ENCODE data around the gene DISP2.

The DISP2 gene

DNA sequence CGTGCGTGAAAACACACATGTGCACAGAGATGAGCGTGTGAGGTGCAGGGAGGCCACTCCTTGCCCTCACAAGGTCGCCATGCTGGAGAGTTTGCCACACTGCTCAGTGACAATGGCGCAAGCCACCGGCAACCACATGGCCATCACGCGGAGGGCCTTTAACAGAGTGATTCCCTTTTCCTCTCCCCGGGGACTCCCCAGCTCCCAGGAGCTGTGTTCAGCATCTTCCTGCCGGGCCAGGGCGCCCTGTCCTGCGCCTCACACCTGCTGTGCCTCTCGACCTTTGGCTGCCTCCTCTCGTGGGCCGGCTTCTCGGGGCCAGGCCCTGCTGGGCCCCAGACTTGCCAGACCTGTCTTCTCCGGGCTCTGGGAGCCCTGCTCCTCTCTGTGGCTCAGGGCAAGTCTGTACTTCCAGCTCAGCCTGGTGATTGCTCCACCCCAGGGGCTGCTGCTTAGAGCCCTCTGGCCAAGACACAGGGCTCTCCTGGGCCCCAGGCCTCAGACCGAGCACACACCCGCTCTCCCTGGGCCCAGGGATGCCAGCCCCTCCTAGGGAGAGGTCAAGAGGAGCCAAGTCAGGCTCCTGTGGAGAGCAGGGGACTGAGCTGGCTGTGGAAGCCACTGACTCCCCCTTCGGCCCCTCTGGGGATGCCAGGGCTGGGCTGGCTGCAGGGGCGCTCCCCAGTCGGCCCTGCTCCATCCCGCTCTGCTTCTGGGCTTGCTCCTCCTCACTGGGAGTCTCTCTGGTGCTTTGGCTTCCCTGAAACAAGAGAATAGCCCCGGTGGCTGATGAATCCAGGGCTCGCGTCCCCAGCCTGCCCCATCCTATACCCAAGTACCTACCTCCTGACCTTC is 22.9 kb upstream of the DISP2 start:
- Histone ChIP-seq H3K4ac (ENCODE audit: low read length) (no peak overlapping the region), H3K14ac (ENCODE audit: low read length) (no peak overlapping the region), H3K9me3 (replicated peaks in 1 of 2; ENCODE audit: control insufficient read depth in 2 of 2, insufficient read depth in 1 of 2, low read depth in 1 of 2, low read length in 2 of 2) (no peaks in the 10 kb centered on the region), H4K8ac (ENCODE audit: low read depth, low read length) (no peak overlapping the region), H2AK5ac (ENCODE audit: low read depth, low read length) (peak overlapping the region; percentile 72), H3K27me3 (ENCODE audit: control insufficient read depth in 3 of 3, insufficient read depth in 3 of 3, low read depth in 1 of 3, low read length in 3 of 3) (peaks cover 0 to 7% (median 2%) of the 10 kb centered on the region in 3 experiments), H3K4me2 (ENCODE audit: insufficient read depth, low read length, poor library complexity, severe bottlenecking) (no peak overlapping the region), H2BK12ac (ENCODE audit: low read length) (no peak overlapping the region), H3K18ac (ENCODE audit: low read length) (peak overlapping the region; percentile 61), H3K79me1 (ENCODE audit: low read depth, low read length) (no peaks in the 10 kb centered on the region), H2AFZ (ENCODE audit: low read length) (no peak overlapping the region), H2BK15ac (ENCODE audit: low read length) (peak overlapping the region; percentile 14), H2BK5ac (ENCODE audit: low read length) (no peak overlapping the region), H3K27ac (replicated peaks; ENCODE audit: low read length) (no peak overlapping the region), H4K91ac (ENCODE audit: low read depth, low read length, poor library complexity) (no peak overlapping the region), H3K36me3 (replicated peaks in 1 of 2; ENCODE audit: control insufficient read depth in 2 of 2, insufficient read depth in 2 of 2, low read length in 2 of 2) (no peaks in the 10 kb centered on the region), H2BK120ac (ENCODE audit: low read depth, low read length) (no peak overlapping the region), H3K9ac (ENCODE audit: low read depth, low read length, poor library complexity) (no peak overlapping the region), H3K23ac (ENCODE audit: low read depth, low read length, poor library complexity) (no peak overlapping the region), H3K4me3 (ENCODE audit: low read length in 2 of 2) (no peak overlapping the region), H3K4me1 (ENCODE audit: control insufficient read depth in 2 of 2, insufficient read depth in 1 of 2, low read depth in 1 of 2, low read length in 2 of 2) (peaks cover 7 to 15% of the 10 kb centered on the region in 2 donors)
- no CpG with 5 or more reads among the region's 26 CpGs for WGBS, 2 donors (ENCODE audit: extremely low coverage in 2 of 2, insufficient read length in 2 of 2, insufficient replicate concordance in 1 of 2)
- no peak for DNase-seq (ENCODE audit: low spot score)

DNA sequence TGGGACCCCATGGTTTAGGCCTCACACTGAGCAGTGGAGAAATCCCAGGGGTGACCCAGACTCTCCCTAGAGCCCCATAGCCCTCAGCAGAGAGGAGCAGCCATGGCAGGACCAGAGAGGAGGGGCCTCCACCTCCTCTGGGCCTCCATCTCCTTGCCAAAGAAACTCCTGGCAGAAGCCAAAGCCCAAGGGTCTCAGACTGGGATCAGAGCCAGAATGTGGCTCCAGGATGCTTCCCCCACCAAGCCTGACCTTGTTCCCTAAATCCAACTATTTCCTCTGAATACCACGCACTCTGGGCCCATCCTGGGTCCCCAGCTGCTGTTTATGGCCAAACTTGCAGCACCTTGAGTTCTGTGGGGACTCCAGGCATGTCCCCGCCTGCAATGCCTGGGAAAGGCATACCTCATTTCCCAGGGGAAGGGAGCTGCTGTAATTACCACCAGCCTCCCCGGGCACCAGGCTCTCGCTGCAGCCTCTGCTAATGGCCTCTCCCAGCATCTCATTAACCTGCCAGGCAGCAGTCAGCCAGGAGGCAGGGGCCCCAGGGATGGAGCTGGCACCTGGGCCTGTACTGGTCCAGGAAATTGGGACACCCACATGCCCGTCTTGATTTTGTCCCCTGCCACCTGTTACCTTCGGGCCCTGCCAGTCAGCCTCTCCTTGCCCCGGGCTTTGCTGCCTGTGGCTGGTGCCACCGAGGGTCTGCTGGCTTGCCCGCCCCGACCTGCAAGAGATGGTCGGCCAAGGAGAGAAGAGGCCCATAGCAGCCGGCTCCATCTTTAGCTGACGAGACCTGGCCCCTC is 21.9 kb upstream of the DISP2 start:
- peak overlapping the region; percentile 19 for H2AFZ ChIP-seq (ENCODE audit: low read length)
- no peak overlapping the region for H3K4ac ChIP-seq (ENCODE audit: low read length)
- no peak overlapping the region for H2BK120ac ChIP-seq (ENCODE audit: low read depth, low read length)
- no peaks in the 10 kb centered on the region for H3K79me1 ChIP-seq (ENCODE audit: low read depth, low read length)
- H4K91ac ChIP-seq (ENCODE audit: low read depth, low read length, poor library complexity) = no peak overlapping the region
- H3K14ac ChIP-seq (ENCODE audit: low read length) = no peak overlapping the region
- no peak overlapping the region for H3K9ac ChIP-seq (ENCODE audit: low read depth, low read length, poor library complexity)
- no CpG with 5 or more reads among the region's 13 CpGs for WGBS, 2 donors (ENCODE audit: extremely low coverage in 2 of 2, insufficient read length in 2 of 2, insufficient replicate concordance in 1 of 2)
- no peak overlapping the region for H2BK5ac ChIP-seq (ENCODE audit: low read length)
- H3K4me3 ChIP-seq (ENCODE audit: low read length in 2 of 2) = no peak overlapping the region
- no peaks in the 10 kb centered on the region for H3K36me3 ChIP-seq (replicated peaks in 1 of 2; ENCODE audit: control insufficient read depth in 2 of 2, insufficient read depth in 2 of 2, low read length in 2 of 2)
- H2BK15ac ChIP-seq (ENCODE audit: low read length) = peak overlapping the region; percentile 14
- peaks cover 0 to 8% (median 2%) of the 10 kb centered on the region in 3 experiments for H3K27me3 ChIP-seq (ENCODE audit: control insufficient read depth in 3 of 3, insufficient read depth in 3 of 3, low read depth in 1 of 3, low read length in 3 of 3)
- H3K27ac ChIP-seq (replicated peaks; ENCODE audit: low read length) = no peak overlapping the region
- H2AK5ac ChIP-seq (ENCODE audit: low read depth, low read length) = peak overlapping the region; percentile 72
- H2BK12ac ChIP-seq (ENCODE audit: low read length) = no peak overlapping the region
- peak overlapping the region; percentile 30 for H3K18ac ChIP-seq (ENCODE audit: low read length)
- H4K8ac ChIP-seq (ENCODE audit: low read depth, low read length) = no peak overlapping the region
- no peak for DNase-seq (ENCODE audit: low spot score)
- no peaks in the 10 kb centered on the region for H3K9me3 ChIP-seq (replicated peaks in 1 of 2; ENCODE audit: control insufficient read depth in 2 of 2, insufficient read depth in 1 of 2, low read depth in 1 of 2, low read length in 2 of 2)
- H3K4me2 ChIP-seq (ENCODE audit: insufficient read depth, low read length, poor library complexity, severe bottlenecking) = no peak overlapping the region
- H3K23ac ChIP-seq (ENCODE audit: low read depth, low read length, poor library complexity) = no peak overlapping the region
- H3K4me1 ChIP-seq (ENCODE audit: control insufficient read depth in 2 of 2, insufficient read depth in 1 of 2, low read depth in 1 of 2, low read length in 2 of 2) = peaks cover 3 to 15% of the 10 kb centered on the region in 2 donors

DNA sequence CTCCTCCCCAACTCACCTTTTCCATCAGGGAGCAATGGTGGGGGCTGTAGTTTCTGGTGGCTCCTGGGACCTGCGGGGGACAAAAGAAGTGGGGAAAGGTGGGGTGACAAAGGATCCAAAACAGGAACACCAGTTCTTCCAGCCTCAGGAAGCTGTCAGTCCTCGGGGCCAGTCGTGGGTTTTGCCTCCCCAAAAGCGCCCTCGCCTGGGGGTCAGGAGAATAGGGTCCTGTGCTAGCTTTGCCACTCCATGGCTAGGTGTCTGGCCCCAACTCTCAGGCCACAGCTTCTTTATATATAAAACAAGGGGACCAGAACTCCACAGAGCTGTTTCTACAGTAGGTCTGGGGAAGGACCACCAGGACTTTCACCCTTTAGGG is 21.3 kb upstream of the DISP2 start:
- Histone ChIP-seq H3K4ac (ENCODE audit: low read length) (no peak overlapping the region), H3K79me1 (ENCODE audit: low read depth, low read length) (no peaks in the 10 kb centered on the region), H2AFZ (ENCODE audit: low read length) (peak overlapping the region; percentile 19), H3K9me3 (replicated peaks in 1 of 2; ENCODE audit: control insufficient read depth in 2 of 2, insufficient read depth in 1 of 2, low read depth in 1 of 2, low read length in 2 of 2) (no peaks in the 10 kb centered on the region), H2AK5ac (ENCODE audit: low read depth, low read length) (no peak overlapping the region), H3K4me3 (ENCODE audit: low read length in 2 of 2) (no peak overlapping the region), H3K4me2 (ENCODE audit: insufficient read depth, low read length, poor library complexity, severe bottlenecking) (no peak overlapping the region), H2BK120ac (ENCODE audit: low read depth, low read length) (no peak overlapping the region), H3K4me1 (ENCODE audit: control insufficient read depth in 2 of 2, insufficient read depth in 1 of 2, low read depth in 1 of 2, low read length in 2 of 2) (peaks cover 3 to 16% of the 10 kb centered on the region in 2 donors), H3K27me3 (ENCODE audit: control insufficient read depth in 3 of 3, insufficient read depth in 3 of 3, low read depth in 1 of 3, low read length in 3 of 3) (peaks cover 0 to 11% (median 2%) of the 10 kb centered on the region in 3 experiments), H3K18ac (ENCODE audit: low read length) (no peak overlapping the region), H3K9ac (ENCODE audit: low read depth, low read length, poor library complexity) (no peak overlapping the region), H3K27ac (replicated peaks; ENCODE audit: low read length) (no peak overlapping the region), H2BK5ac (ENCODE audit: low read length) (no peak overlapping the region), H2BK12ac (ENCODE audit: low read length) (no peak overlapping the region), H2BK15ac (ENCODE audit: low read length) (no peak overlapping the region), H3K36me3 (replicated peaks in 1 of 2; ENCODE audit: control insufficient read depth in 2 of 2, insufficient read depth in 2 of 2, low read length in 2 of 2) (no peaks in the 10 kb centered on the region), H3K23ac (ENCODE audit: low read depth, low read length, poor library complexity) (no peak overlapping the region), H4K8ac (ENCODE audit: low read depth, low read length) (no peak overlapping the region), H3K14ac (ENCODE audit: low read length) (no peak overlapping the region), H4K91ac (ENCODE audit: low read depth, low read length, poor library complexity) (no peak overlapping the region)
- WGBS, 2 donors (ENCODE audit: extremely low coverage in 2 of 2, insufficient read length in 2 of 2, insufficient replicate concordance in 1 of 2) = no CpG with 5 or more reads among the region's 5 CpGs
- DNase-seq (ENCODE audit: low spot score) = no peak

DNA sequence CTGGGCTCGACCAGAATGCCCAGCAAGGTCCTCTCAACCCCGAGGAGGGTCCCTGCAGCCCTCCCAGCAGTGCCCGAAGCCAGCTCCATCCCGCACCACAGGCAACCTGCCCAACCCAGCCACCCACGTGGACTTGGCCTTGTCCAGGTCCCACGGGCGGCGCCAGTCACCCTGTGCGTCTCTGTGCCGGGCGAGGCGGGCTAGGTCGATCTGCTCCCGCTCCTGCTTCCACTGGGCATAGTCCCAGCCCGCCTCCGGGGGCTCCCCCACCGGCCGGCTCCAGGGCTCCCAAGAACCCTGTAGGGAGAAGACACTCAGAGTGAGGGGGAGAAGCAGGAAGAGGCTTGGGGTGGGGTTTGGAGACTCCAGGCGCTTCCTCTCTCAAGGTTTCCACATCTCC is 20.4 kb upstream of the DISP2 start:
- WGBS, 2 donors (ENCODE audit: extremely low coverage in 2 of 2, insufficient read length in 2 of 2, insufficient replicate concordance in 1 of 2) = no CpG with 5 or more reads among the region's 19 CpGs
- Histone ChIP-seq H3K36me3 (replicated peaks in 1 of 2; ENCODE audit: control insufficient read depth in 2 of 2, insufficient read depth in 2 of 2, low read length in 2 of 2) (no peaks in the 10 kb centered on the region), H3K9ac (ENCODE audit: low read depth, low read length, poor library complexity) (peak overlapping the region; percentile 24), H3K27me3 (ENCODE audit: control insufficient read depth in 3 of 3, insufficient read depth in 3 of 3, low read depth in 1 of 3, low read length in 3 of 3) (peaks cover 0 to 11% (median 2%) of the 10 kb centered on the region in 3 experiments), H2BK12ac (ENCODE audit: low read length) (peak overlapping the region; percentile 93), H2BK5ac (ENCODE audit: low read length) (peak overlapping the region; percentile 79), H3K4me3 (ENCODE audit: low read length in 2 of 2) (no peak overlapping the region), H3K14ac (ENCODE audit: low read length) (no peak overlapping the region), H2BK15ac (ENCODE audit: low read length) (peak overlapping the region; percentile 88), H4K8ac (ENCODE audit: low read depth, low read length) (no peak overlapping the region), H2AFZ (ENCODE audit: low read length) (peak overlapping the region; percentile 4), H2BK120ac (ENCODE audit: low read depth, low read length) (peak overlapping the region; percentile 73), H3K4me2 (ENCODE audit: insufficient read depth, low read length, poor library complexity, severe bottlenecking) (no peak overlapping the region), H3K4me1 (ENCODE audit: control insufficient read depth in 2 of 2, insufficient read depth in 1 of 2, low read depth in 1 of 2, low read length in 2 of 2) (peaks cover 3 to 16% of the 10 kb centered on the region in 2 donors), H3K9me3 (replicated peaks in 1 of 2; ENCODE audit: control insufficient read depth in 2 of 2, insufficient read depth in 1 of 2, low read depth in 1 of 2, low read length in 2 of 2) (no peaks in the 10 kb centered on the region), H4K91ac (ENCODE audit: low read depth, low read length, poor library complexity) (no peak overlapping the region), H2AK5ac (ENCODE audit: low read depth, low read length) (peak overlapping the region; percentile 81), H3K18ac (ENCODE audit: low read length) (no peak overlapping the region), H3K4ac (ENCODE audit: low read length) (no peak overlapping the region), H3K27ac (replicated peaks; ENCODE audit: low read length) (no peak overlapping the region), H3K79me1 (ENCODE audit: low read depth, low read length) (no peaks in the 10 kb centered on the region), H3K23ac (ENCODE audit: low read depth, low read length, poor library complexity) (no peak overlapping the region)
- no peak for DNase-seq (ENCODE audit: low spot score)

All from neuronal stem cell (in vitro differentiated cells).